ENCODE measurements around the gene GRPEL1. TPM values are rescaled to one million over a fixed set of nuclear protein-coding genes. Genes with fewer than 3 reads are reported as not detected.
"Not testable (repeated sequence)": the region's sequence is repeated elsewhere in the genome, so short reads cannot be mapped to it uniquely, and the experiment has no call there.

GRPEL1 gene
- total RNA-seq, 2 experiments from 2014 or later, result 27.4 to 43.7 TPM

DNA sequence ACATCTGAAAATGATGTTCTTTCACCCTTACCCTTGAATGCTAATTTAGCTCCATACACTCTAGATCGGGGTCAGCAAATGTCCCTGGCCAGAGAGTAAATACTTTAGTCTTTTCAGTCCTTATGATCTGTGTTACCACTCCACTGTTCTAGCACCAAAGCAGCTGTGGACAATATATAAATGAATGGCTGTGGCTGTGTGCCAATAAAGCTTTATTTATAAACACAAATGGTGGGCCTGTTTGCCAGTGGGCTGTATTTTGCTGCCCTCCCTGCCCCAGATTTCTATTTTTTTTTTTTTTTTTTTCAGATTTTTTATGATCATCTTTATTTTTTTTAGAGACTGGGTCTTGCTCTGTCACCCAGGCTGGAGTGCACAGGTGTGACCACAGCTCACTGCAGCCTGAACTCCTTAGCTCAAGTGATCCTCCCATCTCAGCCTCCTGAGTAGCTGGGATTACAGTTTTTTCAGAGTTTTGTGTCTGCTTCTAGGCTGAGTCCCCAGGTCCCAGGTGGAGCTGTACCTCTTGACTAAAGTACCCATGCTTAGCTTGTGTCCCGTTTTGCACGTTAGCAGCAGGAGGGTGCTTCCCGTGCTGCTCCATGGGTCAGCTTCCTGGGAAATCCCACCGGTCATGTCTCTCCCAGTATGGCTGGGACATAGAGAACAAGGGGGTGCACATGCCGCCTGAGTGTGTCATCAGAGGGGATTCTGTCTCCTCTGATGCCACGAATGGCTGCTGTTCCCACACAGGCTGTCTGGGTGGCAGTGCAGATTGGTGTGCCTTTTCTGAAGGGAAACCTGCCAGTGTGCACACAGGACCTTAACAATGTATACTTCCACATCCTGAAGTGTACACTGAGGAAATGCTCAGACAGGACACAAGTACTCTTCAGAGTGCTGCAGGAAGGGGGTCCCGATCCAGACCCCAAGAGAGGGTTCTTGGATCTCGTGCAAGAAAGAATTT, 16.0 kb upstream of the GRPEL1 start:
- H3K9me2 ChIP-seq (ENCODE audit: insufficient read depth, low read length), result no peaks in the 10 kb centered on the region
- peaks cover 14% of the 10 kb centered on the region; the same call in 1 of the 2 replicates for H3K9me3 ChIP-seq (ENCODE audit: low read length)
- ChIA-PET CTCF (ENCODE audit: unreplicated experiment) (no interaction called here), POLR2A (interaction anchor here (0.6 to 3.2 kb wide), 3 partner anchors 18 to 378 kb away, joined by 3 to 8 read pairs (median 3); no protein-coding TSS in a partner anchor)
- H3K4me1 ChIP-seq (ENCODE audit: insufficient read depth, low read length, poor library complexity, severe bottlenecking), result no peaks in the 10 kb centered on the region
- no peak overlapping the region for H3K27ac ChIP-seq (ENCODE audit: low read depth, low read length, poor library complexity, severe bottlenecking)
- no peak overlapping the region for H2AFZ ChIP-seq (ENCODE audit: low read length)
- TF ChIP-seq EZH2phosphoT487 (IDR thresholded peaks at IDR 0.05; ENCODE audit: borderline replicate concordance, low read depth, low read length), result no peak
- TF ChIP-seq, protein P1, sequence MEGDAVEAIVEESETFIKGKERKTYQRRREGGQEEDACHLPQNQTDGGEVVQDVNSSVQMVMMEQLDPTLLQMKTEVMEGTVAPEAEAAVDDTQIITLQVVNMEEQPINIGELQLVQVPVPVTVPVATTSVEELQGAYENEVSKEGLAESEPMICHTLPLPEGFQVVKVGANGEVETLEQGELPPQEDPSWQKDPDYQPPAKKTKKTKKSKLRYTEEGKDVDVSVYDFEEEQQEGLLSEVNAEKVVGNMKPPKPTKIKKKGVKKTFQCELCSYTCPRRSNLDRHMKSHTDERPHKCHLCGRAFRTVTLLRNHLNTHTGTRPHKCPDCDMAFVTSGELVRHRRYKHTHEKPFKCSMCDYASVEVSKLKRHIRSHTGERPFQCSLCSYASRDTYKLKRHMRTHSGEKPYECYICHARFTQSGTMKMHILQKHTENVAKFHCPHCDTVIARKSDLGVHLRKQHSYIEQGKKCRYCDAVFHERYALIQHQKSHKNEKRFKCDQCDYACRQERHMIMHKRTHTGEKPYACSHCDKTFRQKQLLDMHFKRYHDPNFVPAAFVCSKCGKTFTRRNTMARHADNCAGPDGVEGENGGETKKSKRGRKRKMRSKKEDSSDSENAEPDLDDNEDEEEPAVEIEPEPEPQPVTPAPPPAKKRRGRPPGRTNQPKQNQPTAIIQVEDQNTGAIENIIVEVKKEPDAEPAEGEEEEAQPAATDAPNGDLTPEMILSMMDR (conservative IDR thresholded peaks at IDR 0.05; ENCODE audit: low read length), result no peak
- H3K4me3 ChIP-seq (ENCODE audit: low read depth, low read length, poor library complexity, severe bottlenecking), result no peak overlapping the region
- intact Hi-C loops (cut with micrococcal nuclease; ENCODE audit: unreplicated experiment), result no loop called here
- no peak for DNase-seq (ENCODE audit: low spot score)
- no peaks in the 10 kb centered on the region for H3K36me3 ChIP-seq (ENCODE audit: insufficient read depth, low read length)
- H3K4me2 ChIP-seq (ENCODE audit: low read length), result no peak overlapping the region
- no peaks in the 10 kb centered on the region for H3K79me2 ChIP-seq (ENCODE audit: insufficient read depth, low read depth, low read length)
- no TSS peak for BruUV-seq (replicated peaks)
- no peaks in the 10 kb centered on the region for H4K20me1 ChIP-seq (ENCODE audit: insufficient read depth, low read length)

DNA sequence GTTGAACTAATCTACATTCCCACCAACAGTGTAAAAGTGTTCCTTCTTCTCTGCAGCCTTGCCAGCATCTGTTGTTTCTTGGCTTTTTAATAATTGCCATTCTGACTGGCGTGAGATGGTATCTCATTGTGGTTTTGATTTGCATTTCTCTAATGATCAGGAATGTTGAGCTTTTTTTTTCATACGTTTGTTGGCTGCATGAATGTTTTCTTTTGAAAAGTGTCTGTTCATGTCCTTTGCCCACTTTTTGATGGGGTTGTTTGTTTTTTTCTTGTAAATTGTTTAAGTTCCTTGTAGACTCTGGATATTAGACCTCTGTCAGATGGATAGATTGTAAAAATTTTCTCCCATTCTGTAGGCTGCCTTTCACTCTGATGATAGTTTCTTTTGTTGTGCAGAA, 12.0 kb upstream of the GRPEL1 start:
- intact Hi-C loops (cut with micrococcal nuclease; ENCODE audit: unreplicated experiment); H3K27ac ChIP-seq (ENCODE audit: low read depth, low read length, poor library complexity, severe bottlenecking); BruUV-seq (replicated peaks); H4K20me1 ChIP-seq (ENCODE audit: insufficient read depth, low read length); H3K4me1 ChIP-seq (ENCODE audit: insufficient read depth, low read length, poor library complexity, severe bottlenecking); H3K36me3 ChIP-seq (ENCODE audit: insufficient read depth, low read length); H3K79me2 ChIP-seq (ENCODE audit: insufficient read depth, low read depth, low read length); H3K4me2 ChIP-seq (ENCODE audit: low read length); H3K4me3 ChIP-seq (ENCODE audit: low read depth, low read length, poor library complexity, severe bottlenecking); CTCF ChIA-PET (ENCODE audit: unreplicated experiment); H3K9me2 ChIP-seq (ENCODE audit: insufficient read depth, low read length); H2AFZ ChIP-seq (ENCODE audit: low read length); H3K9me3 ChIP-seq (ENCODE audit: low read length); DNase-seq (ENCODE audit: low spot score): not testable (repeated sequence)
- POLR2A ChIA-PET, result interaction anchor here (0.7 to 1.0 kb wide), 2 partner anchors 12 to 356 kb away, joined by 3 read pairs; partner anchors contain the start of gene GRPEL1

DNA sequence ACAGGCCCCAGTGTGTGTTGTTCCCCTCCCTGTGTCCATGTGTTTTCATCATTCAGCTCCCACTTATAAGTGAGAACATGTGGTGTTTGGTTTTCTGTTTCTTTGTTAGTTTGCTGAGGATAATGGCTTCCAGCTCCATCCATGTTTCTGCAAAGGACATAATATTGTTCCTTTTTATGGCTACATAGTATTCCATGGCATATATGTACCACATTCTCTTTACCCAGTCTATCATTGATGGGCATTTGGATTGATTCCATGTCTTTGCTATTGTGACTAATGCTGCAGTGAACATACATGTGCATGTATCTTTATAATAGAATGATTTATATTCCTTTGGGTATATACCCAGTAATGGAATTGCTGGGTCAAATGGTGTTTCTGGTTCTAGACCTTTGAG, 11.6 kb upstream of the GRPEL1 start:
- POLR2A ChIA-PET, result interaction anchor here (0.7 to 1.0 kb wide), 2 partner anchors 12 to 355 kb away, joined by 3 read pairs; partner anchors contain the start of gene GRPEL1
- H3K9me2 ChIP-seq (ENCODE audit: insufficient read depth, low read length); H4K20me1 ChIP-seq (ENCODE audit: insufficient read depth, low read length); H2AFZ ChIP-seq (ENCODE audit: low read length); H3K27ac ChIP-seq (ENCODE audit: low read depth, low read length, poor library complexity, severe bottlenecking); DNase-seq (ENCODE audit: low spot score); CTCF ChIA-PET (ENCODE audit: unreplicated experiment); H3K4me3 ChIP-seq (ENCODE audit: low read depth, low read length, poor library complexity, severe bottlenecking); H3K79me2 ChIP-seq (ENCODE audit: insufficient read depth, low read depth, low read length); H3K36me3 ChIP-seq (ENCODE audit: insufficient read depth, low read length); H3K4me2 ChIP-seq (ENCODE audit: low read length); intact Hi-C loops (cut with micrococcal nuclease; ENCODE audit: unreplicated experiment); BruUV-seq (replicated peaks); H3K4me1 ChIP-seq (ENCODE audit: insufficient read depth, low read length, poor library complexity, severe bottlenecking); H3K9me3 ChIP-seq (ENCODE audit: low read length): not testable (repeated sequence)

All from OCI-LY7 (cell line).